ENCODE data around the gene PIEZO2.
A peak's percentile ranks its signal among the peaks of the same experiment; 100 is the strongest.

DNA sequence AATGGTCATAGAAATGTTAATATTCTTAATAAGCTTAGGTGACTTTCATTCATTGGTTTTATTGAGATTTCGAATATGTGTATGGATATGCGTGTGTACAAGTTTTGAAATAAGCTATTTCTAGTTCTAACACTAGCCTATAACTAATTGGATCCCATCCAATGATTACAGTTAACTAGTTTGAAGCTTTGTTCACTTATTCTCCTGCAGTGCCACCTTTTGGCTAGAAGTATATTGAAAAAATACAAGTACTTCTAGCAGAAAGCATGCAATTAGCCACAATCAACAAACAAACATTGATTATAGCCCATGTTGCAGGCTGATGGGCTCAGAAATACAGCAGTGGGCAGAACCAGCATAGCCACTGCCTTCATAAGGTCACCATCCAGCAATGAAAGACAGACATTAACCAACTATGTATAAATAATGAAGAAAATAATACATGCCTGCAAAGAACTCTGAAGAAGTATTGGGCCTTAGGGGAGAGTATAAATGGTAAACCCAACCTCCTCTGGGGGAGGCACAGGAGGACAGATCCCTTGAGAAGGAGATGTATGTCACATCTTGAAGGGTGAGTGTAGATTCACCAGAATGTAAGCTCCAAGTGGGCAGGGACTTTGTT lies 5.1 kb upstream of the PIEZO2 start:
- TF ChIP-seq, protein P1, sequence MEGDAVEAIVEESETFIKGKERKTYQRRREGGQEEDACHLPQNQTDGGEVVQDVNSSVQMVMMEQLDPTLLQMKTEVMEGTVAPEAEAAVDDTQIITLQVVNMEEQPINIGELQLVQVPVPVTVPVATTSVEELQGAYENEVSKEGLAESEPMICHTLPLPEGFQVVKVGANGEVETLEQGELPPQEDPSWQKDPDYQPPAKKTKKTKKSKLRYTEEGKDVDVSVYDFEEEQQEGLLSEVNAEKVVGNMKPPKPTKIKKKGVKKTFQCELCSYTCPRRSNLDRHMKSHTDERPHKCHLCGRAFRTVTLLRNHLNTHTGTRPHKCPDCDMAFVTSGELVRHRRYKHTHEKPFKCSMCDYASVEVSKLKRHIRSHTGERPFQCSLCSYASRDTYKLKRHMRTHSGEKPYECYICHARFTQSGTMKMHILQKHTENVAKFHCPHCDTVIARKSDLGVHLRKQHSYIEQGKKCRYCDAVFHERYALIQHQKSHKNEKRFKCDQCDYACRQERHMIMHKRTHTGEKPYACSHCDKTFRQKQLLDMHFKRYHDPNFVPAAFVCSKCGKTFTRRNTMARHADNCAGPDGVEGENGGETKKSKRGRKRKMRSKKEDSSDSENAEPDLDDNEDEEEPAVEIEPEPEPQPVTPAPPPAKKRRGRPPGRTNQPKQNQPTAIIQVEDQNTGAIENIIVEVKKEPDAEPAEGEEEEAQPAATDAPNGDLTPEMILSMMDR (IDR thresholded peaks at IDR 0.05) = peak; percentile 65
- TF ChIP-seq ZFX (IDR thresholded peaks at IDR 0.05; ENCODE audit: borderline replicate concordance) = no peak
